OCI-LY1 (cell line): ENCODE data around the gene PRR33.

Experiments used
- H2AFZ ChIP-seq: fragments of 200-600 bp; sonication (generic), shearing (Covaris generic); 2 replicates; pipeline ENCODE4 v1.6.0; 2014; ENCODE audit warnings: antibody characterized with exemption, mild to moderate bottlenecking, low read length
- H3F3A ChIP-seq: fragments of 200-600 bp; sonication (generic), shearing (Covaris generic); 2 replicates; pipeline ENCODE4 v1.6.0; 2014; ENCODE audit warnings: mild to moderate bottlenecking, antibody characterized with exemption, low read length, moderate library complexity; ENCODE audit not compliant: insufficient read depth
- H3K27ac ChIP-seq: fragments of 200-600 bp; sonication (generic); 2 replicates; pipeline ENCODE4 v1.5.1; 2014; ENCODE audit warnings: low read length, mixed run types, mild to moderate bottlenecking, low read depth; ENCODE audit not compliant: poor library complexity, severe bottlenecking
- H3K27me3 ChIP-seq: fragments of 200-600 bp; sonication (generic); 2 replicates; pipeline ENCODE4 v1.6.0; 2014; ENCODE audit warnings: antibody characterized with exemption, mild to moderate bottlenecking, low read length, moderate library complexity; ENCODE audit not compliant: insufficient read depth
- H3K36me3 ChIP-seq: fragments of 200-600 bp; sonication (generic); 2 replicates; pipeline ENCODE4 v1.6.1; 2014; ENCODE audit warnings: mild to moderate bottlenecking, antibody characterized with exemption, low read length, moderate library complexity, mixed read lengths; ENCODE audit not compliant: insufficient read depth
- H3K4me1 ChIP-seq: fragments of 200-600 bp; sonication (generic); 2 replicates; pipeline ENCODE4 v1.5.1; 2014; ENCODE audit warnings: mild to moderate bottlenecking, low read length, moderate library complexity; ENCODE audit not compliant: insufficient read depth, severe bottlenecking
- H3K4me2 ChIP-seq: fragments of 200-600 bp; sonication (generic), shearing (Covaris generic); 2 replicates; pipeline ENCODE4 v1.6.1; 2014; ENCODE audit warnings: low read length
- H3K4me3 ChIP-seq: fragments of 200-600 bp; sonication (generic); 2 replicates; pipeline ENCODE4 v1.5.1; 2014; ENCODE audit warnings: low read length, low read depth, mild to moderate bottlenecking, mixed read lengths; ENCODE audit not compliant: poor library complexity, severe bottlenecking
- H3K79me2 ChIP-seq: fragments of 200-600 bp; shearing (Covaris generic); 2 replicates; pipeline ENCODE4 v1.6.1; 2016; ENCODE audit warnings: mixed run types, low read length, mixed read lengths; ENCODE audit not compliant: insufficient read depth
- H3K9ac ChIP-seq: fragments of 200-600 bp; sonication (generic), shearing (Covaris generic); 2 replicates; pipeline ENCODE4 v1.6.1; 2014; ENCODE audit warnings: mild to moderate bottlenecking, low read length, mixed read lengths
- H3K9me2 ChIP-seq: fragments of 200-600 bp; sonication (generic), shearing (Covaris generic); 2 replicates; pipeline ENCODE4 v1.6.1; 2014; ENCODE audit warnings: low read depth, mild to moderate bottlenecking, low read length, mixed read lengths
- H3K9me3 ChIP-seq: fragments of 200-600 bp; shearing (Covaris generic); 2 replicates; pipeline ENCODE4 v1.6.1; 2014; ENCODE audit warnings: low read length, mixed read lengths
- H4K20me1 ChIP-seq: fragments of 200-600 bp; sonication (generic), shearing (Covaris generic); 2 replicates; pipeline ENCODE4 v1.6.0; 2016; ENCODE audit warnings: mild to moderate bottlenecking, low read length; ENCODE audit not compliant: insufficient read depth
- EZH2 ChIP-seq: fragments of 200-600 bp; sonication (generic), shearing (Covaris generic); IDR thresholded peaks from 2 replicates; pipeline ENCODE4 v1.8.0; 2017; ENCODE audit warnings: borderline replicate concordance, mixed run types, mild to moderate bottlenecking, antibody characterized with exemption, low read length, moderate library complexity, mixed read lengths
- TF ChIP-seq, protein P1 (sequence below): fragments of 200-600 bp; sonication (generic), shearing (Covaris generic); IDR thresholded peaks from 2 replicates; pipeline ENCODE4 v1.5.1; 2017; ENCODE audit warnings: mild to moderate bottlenecking, antibody characterized with exemption, low read length, moderate library complexity, mixed read lengths

PRR33 gene

DNA sequence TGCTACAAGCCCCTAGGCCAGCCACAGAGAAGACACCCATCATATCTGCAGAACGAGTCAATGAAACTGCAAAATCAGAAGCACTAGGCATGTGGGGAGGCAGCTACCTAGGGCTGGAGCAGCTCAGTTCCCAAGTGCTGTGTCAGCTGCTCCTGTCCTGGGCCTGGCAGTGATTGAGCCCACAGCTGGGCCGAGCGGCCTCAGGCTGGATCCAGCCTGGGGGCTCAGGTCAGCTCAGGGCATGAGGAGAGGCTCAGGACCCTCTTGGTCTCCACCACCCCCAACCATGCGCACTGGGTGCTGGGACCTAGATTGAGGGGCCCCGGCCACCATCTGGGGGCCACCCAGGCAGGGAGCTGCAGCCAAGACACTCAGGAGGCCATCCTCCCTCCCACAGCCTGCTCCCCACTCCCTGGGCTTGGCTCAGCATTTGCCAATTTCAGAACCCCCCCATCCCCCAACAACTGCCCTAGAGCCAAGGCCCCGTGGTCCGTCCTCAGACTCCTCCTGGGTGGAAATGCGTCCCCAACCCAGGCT, 25.4 kb upstream of the PRR33 start:
- TF ChIP-seq, protein P1, sequence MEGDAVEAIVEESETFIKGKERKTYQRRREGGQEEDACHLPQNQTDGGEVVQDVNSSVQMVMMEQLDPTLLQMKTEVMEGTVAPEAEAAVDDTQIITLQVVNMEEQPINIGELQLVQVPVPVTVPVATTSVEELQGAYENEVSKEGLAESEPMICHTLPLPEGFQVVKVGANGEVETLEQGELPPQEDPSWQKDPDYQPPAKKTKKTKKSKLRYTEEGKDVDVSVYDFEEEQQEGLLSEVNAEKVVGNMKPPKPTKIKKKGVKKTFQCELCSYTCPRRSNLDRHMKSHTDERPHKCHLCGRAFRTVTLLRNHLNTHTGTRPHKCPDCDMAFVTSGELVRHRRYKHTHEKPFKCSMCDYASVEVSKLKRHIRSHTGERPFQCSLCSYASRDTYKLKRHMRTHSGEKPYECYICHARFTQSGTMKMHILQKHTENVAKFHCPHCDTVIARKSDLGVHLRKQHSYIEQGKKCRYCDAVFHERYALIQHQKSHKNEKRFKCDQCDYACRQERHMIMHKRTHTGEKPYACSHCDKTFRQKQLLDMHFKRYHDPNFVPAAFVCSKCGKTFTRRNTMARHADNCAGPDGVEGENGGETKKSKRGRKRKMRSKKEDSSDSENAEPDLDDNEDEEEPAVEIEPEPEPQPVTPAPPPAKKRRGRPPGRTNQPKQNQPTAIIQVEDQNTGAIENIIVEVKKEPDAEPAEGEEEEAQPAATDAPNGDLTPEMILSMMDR: no peak
- TF ChIP-seq EZH2: no peak
- Histone ChIP-seq H3K36me3 (no peaks in the 10 kb centered on the region), H3K4me2 (no peak overlapping the region), H3K9me2 (no peaks in the 10 kb centered on the region), H2AFZ (no peak overlapping the region), H3K27me3 (no peaks in the 10 kb centered on the region), H3K9me3 (no peaks in the 10 kb centered on the region), H4K20me1 (no peaks in the 10 kb centered on the region), H3K4me1 (no peaks in the 10 kb centered on the region), H3K4me3 (no peak overlapping the region), H3K27ac (no peak overlapping the region), H3K79me2 (no peaks in the 10 kb centered on the region), H3K9ac (no peak overlapping the region), H3F3A (no peaks in the 10 kb centered on the region)

DNA sequence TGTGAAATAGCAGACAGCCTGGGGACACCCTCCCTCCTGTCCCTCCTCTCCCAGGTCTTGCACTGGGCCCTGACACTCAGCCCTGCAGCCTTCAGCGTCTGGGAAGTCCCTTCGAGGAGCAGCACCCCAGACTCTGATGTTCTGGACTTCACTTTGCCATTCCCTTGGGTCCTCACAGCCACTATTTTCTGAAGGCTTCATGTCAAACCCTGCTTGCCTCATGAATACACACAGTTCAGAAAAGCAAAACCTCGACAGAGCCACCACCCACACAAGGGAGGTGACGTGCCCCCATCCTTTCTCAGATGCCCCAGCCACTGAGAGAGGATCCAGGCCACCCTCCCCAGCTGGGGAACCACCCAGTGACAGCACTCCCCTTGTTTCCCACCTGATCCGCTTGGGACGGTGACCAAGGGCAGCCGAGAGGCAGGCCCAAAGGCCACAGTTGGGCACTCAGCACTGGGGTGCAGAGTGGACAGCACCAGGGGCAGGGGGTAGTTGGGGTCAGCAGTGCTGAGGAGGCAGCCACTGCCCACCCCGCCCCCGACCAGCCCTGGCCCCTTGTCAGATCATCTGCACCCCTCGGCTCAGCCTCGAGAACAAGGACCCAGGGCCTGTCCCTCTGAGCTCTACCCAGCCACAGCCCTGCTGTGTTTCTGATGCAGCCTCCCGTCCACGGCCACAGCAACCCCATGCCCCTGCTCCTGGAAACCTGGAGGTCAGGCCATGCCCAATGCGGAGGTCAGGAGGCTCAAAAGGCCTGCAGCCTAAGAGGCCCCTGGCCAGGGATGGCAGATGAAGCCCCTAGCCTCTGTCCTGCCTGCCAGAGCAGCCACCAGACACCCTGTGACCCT, 24.7 kb upstream of the PRR33 start:
- Histone ChIP-seq H3F3A (no peaks in the 10 kb centered on the region), H3K4me1 (no peaks in the 10 kb centered on the region), H4K20me1 (no peaks in the 10 kb centered on the region), H3K9me2 (no peaks in the 10 kb centered on the region), H3K9me3 (no peaks in the 10 kb centered on the region), H3K4me2 (no peak overlapping the region), H3K27me3 (no peaks in the 10 kb centered on the region), H3K36me3 (no peaks in the 10 kb centered on the region), H2AFZ (no peak overlapping the region), H3K79me2 (no peaks in the 10 kb centered on the region), H3K4me3 (no peak overlapping the region), H3K27ac (no peak overlapping the region), H3K9ac (no peak overlapping the region)
- TF ChIP-seq EZH2: no peak
- TF ChIP-seq, protein P1: no peak

DNA sequence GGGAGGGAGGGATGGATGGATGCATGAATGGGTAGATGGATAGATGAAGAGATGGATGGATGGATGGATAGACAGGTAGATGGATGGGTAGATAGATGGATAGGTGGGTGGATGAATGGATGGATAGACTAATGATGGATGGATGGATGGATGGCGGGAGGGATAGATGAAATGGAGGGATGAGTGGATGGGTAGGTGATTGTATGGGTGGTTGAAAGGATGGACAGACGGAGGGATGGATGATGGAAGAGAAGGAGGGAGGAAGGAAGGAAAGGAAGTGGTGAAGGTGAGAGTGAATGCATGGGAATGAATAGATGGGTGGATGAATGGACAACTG, 24.1 kb upstream of the PRR33 start:
- H4K20me1 ChIP-seq: no peaks in the 10 kb centered on the region
- no peaks in the 10 kb centered on the region for H3K4me1 ChIP-seq
- no peaks in the 10 kb centered on the region for H3K36me3 ChIP-seq
- H3K27me3 ChIP-seq: no peaks in the 10 kb centered on the region
- no peaks in the 10 kb centered on the region for H3K9me3 ChIP-seq
- no peaks in the 10 kb centered on the region for H3F3A ChIP-seq
- no peak overlapping the region for H3K4me3 ChIP-seq
- H3K4me2 ChIP-seq: no peak overlapping the region
- H3K27ac ChIP-seq: no peak overlapping the region
- H2AFZ ChIP-seq: no peak overlapping the region
- no peak overlapping the region for H3K9ac ChIP-seq
- no peaks in the 10 kb centered on the region for H3K79me2 ChIP-seq
- no peaks in the 10 kb centered on the region for H3K9me2 ChIP-seq
- TF ChIP-seq, protein P1: no peak
- TF ChIP-seq EZH2: no peak
